Breast epithelium (tissue), 3 donors: ENCODE measurements around the gene RTN4RL1.

Experiments
- CTCF ChIP-seq, 3 donors: fragments of 450-650 bp; IDR thresholded peaks; one replicate each; pipeline ENCODE4 v1.5.1; 2016 to 2017; ENCODE audit warnings: antibody characterized with exemption in 3 of 3, mild to moderate bottlenecking in 3 of 3, moderate library complexity in 3 of 3
- POLR2A ChIP-seq: fragments of 450-650 bp; IDR thresholded peaks from one replicate; pipeline ENCODE4 v1.6.1; 2016; ENCODE audit warnings: antibody characterized with exemption, mild to moderate bottlenecking, moderate library complexity
- POLR2AphosphoS5 ChIP-seq, 3 donors: sonication (generic); formaldehyde crosslinking; IDR thresholded peaks; one replicate each; pipeline ENCODE4 v1.6.1; 2017; ENCODE audit warnings: antibody characterized with exemption in 3 of 3

DNA sequence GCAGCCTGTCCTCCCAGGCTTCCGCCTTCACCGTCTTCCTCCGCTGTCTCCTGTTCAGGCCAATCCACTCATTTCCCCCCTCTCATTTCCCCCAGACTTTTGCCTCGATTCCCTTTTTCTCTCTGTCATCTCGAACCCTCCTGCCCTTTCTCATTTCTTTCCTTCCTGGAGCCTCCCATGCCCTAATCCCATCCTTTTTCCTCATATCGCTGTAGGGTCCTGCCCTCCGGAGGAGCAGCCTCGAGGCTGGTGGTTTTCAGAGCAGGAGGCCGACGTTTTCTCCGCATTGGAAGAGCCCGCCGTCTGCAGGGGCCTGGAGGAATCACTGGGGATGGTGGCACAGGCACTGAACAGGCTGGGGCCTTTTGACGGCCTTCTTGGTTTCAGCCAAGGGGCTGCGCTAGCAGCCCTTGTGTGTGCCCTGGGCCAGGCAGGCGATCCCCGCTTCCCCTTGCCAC lies 17.3 kb upstream of the RTN4RL1 start:
- no peak for TF ChIP-seq CTCF (IDR thresholded peaks at IDR 0.05)
- no peak for TF ChIP-seq POLR2AphosphoS5 (IDR thresholded peaks at IDR 0.05)
- TF ChIP-seq POLR2A, result no peak
